Hematopoietic multipotent progenitor cell treated with erythropoietin and hydrocortisone succinate and interleukin-3 and kit ligand, for 8 days (in vitro differentiated cells): ENCODE results near the gene SOX11.

Experiments used
- DNase-seq: peaks from one replicate; pipeline ENCODE4 v3.0.0-alpha.2; 2015

SOX11 gene

DNA sequence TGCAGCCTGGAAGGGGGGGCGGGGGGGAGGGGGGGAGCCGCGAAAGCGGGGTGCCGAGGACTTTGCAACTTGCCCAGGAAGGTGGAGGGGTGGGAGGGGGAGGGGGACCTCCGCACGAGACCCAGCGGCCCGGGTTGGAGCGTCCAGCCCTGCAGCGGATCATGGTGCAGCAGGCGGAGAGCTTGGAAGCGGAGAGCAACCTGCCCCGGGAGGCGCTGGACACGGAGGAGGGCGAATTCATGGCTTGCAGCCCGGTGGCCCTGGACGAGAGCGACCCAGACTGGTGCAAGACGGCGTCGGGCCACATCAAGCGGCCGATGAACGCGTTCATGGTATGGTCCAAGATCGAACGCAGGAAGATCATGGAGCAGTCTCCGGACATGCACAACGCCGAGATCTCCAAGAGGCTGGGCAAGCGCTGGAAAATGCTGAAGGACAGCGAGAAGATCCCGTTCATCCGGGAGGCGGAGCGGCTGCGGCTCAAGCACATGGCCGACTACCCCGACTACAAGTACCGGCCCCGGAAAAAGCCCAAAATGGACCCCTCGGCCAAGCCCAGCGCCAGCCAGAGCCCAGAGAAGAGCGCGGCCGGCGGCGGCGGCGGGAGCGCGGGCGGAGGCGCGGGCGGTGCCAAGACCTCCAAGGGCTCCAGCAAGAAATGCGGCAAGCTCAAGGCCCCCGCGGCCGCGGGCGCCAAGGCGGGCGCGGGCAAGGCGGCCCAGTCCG is 540 bp downstream of the SOX11 start:
- no peak for DNase-seq

DNA sequence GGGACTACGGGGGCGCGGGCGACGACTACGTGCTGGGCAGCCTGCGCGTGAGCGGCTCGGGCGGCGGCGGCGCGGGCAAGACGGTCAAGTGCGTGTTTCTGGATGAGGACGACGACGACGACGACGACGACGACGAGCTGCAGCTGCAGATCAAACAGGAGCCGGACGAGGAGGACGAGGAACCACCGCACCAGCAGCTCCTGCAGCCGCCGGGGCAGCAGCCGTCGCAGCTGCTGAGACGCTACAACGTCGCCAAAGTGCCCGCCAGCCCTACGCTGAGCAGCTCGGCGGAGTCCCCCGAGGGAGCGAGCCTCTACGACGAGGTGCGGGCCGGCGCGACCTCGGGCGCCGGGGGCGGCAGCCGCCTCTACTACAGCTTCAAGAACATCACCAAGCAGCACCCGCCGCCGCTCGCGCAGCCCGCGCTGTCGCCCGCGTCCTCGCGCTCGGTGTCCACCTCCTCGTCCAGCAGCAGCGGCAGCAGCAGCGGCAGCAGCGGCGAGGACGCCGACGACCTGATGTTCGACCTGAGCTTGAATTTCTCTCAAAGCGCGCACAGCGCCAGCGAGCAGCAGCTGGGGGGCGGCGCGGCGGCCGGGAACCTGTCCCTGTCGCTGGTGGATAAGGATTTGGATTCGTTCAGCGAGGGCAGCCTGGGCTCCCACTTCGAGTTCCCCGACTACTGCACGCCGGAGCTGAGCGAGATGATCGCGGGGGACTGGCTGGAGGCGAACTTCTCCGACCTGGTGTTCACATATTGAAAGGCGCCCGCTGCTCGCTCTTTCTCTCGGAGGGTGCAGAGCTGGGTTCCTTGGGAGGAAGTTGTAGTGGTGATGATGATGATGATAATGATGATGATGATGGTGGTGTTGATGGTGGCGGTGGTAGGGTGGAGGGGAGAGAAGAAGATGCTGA is 1.4 kb downstream of the SOX11 start:
- no peak for DNase-seq

DNA sequence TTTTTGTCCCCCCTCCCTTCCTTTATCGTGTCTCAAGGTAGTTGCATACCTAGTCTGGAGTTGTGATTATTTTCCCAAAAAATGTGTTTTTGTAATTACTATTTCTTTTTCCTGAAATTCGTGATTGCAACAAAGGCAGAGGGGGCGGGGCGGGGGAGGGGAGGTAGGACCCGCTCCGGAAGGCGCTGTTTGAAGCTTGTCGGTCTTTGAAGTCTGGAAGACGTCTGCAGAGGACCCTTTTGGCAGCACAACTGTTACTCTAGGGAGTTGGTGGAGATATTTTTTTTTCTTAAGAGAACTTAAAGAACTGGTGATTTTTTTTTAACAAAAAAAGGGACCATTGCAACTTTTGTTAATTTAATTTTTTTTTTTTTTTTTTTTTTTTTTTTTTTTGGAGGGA is 2.1 kb downstream of the SOX11 start:
- DNase-seq = no peak

DNA sequence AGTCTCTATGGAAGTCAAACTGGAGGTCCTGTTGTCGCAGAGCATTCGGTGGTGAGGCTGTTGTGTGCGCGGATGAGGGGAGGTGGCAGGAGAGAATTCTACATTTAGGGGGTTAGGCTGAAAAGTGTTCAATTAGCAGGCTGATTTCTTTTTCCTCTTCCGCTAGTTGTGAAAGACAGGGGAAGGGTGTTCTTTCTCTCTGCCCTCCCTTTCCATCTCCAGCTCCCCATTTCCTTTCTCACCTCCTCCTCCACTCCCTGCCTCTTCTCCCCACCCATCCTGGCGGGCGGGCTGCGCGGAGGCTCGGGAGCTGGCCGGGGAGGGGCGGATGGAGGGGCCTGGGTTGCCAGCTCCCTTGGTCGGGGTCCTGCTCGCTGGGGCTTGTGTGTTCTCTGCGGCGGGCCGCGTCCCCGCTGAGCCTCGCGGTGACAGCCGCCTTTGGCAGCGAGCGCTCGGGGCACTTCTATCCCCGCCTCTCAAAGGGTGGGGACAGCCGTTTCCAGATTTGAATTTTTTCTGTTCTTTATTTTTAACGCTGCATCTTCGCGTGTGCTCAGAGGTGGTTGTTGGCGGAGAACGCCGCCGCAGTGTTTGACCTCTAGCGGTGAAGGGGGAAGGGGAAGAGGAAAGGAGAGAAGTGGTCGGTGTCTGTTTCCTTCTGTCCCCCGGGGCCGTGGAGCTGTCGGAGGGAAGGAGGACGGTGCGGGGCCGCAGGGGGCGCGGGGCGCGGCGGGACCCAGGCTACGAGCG is 3.6 kb downstream of the SOX11 start:
- DNase-seq = no peak

DNA sequence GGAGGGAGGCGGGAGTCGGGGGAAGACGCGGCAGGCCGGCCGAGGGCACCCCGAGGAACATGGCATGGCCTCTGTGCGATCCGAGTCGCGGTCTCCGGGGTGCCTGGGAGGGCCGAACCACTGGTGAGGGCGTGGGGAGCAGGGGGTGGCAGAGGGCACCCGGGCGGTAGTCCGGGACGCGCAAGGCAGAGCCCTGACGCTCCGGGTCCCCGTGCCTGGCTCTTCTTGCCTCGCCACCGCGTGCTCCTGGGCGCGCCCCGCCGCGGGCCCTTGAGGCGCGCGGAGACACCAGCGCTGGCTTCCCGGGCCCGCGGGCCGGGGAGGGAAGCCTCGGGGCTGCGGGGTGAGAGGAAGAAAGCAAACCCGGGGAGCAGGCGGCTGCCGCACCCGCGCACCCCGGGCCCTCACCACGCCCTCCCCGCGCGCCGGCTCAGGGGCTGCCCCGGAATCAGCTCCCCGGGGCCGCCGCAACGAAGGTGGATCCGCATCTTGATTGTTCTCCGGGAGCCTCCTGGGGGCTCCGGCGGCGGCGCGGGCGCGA is 4.3 kb downstream of the SOX11 start:
- no peak for DNase-seq

DNA sequence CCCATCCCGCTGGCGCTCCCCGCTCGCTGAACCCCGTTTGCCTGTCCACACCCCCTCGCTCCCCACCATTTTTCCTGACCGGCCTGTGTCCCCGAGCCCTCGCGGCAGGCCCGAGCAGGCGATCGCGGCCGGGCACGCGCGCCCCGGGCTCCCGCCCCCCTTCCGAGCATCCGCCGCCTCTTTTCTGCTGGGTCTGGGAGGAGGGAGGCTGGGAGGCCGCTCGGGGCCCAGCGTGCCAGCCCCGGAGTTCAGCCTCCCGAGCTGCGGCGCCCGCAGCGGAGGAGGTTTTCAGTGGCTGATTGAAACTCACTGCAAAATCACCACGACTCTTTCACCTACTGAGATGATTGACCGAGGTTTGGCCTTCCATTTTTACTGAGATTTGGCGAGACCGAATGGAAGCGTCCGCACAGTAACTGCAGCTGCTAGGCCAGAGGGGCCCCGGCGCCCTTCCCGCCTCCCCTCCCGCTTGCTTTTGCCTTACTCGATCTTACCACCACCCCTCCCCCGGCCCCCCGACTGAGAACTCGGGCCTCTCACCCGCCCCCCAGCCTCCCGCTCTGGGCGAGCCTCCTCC is 4.8 kb downstream of the SOX11 start:
- DNase-seq = no peak

DNA sequence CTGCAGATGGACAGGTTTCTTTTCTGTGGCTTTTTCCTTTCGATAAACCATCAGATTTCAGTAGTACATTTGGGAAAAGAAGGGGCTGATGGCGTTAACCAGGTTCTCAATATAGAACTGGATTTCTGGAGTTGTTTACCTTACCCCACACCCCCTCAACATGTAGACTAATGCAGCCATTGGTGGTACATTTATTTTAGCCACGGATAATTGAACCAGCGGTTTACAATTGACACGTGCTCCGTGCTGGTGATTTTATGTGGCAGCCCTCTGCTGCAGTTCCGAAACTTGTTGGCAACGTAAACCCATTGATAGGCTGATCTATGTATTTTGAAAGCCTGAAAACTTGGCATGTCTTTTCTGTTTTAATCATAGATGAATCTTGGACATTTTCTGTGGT is 5.4 kb downstream of the SOX11 start:
- DNase-seq = no peak

DNA sequence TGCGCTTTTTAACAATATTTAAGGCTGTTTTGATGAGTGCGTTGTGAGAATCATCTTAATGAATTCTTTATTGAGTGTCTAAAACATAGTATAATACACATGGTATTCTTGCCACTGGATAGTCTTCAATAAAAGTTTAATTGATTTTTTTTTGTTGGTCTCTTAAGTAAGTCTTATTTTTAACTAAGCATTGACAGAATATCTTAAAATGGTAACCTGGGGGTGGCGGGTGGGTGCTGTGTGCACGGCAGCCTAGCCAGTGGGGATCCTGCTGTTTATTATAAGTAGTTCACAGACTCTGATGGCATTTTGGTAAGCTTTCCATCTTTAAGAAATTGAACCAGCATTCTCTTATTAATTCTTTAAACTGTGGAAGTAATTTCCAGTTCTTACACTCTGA is 6.0 kb downstream of the SOX11 start:
- DNase-seq = no peak

DNA sequence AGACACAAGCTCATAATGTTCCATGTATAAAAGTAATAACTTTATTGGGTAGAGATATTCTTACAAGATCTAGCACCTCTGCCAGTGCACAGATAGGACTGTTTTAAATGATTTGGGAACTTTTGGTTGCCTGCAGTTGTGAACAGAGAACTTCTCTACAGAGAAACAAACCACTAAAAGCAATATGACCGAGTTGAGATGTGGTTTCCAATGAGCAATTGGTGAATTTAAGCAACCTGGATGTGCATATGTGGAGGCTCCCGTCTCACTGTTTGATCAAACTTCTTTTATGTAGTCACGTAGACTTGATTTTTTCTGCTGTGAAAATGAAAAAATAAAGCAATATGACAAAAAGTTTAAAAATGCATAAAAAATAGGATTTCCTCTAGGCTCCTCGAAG is 7.8 kb downstream of the SOX11 start:
- no peak for DNase-seq

DNA sequence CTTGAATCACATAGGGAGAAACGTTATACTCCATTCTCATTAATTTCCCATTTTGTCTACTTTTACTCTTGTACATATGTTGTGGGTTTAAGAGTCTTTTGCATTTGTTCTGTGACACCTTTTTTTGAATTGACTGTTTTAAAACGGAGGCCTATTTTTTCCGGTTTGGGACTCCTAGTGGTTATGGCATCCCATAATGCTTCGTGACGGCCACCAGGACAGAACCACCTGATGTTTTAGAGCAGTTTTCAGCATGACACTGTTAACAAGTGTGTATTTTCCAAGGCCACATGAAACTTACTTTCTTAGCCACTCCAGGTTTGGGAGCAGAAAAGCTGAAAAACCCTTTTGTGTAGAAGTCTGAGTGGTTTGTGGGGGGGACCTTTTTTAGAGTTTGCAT is 8.4 kb downstream of the SOX11 start:
- DNase-seq = no peak

DNA sequence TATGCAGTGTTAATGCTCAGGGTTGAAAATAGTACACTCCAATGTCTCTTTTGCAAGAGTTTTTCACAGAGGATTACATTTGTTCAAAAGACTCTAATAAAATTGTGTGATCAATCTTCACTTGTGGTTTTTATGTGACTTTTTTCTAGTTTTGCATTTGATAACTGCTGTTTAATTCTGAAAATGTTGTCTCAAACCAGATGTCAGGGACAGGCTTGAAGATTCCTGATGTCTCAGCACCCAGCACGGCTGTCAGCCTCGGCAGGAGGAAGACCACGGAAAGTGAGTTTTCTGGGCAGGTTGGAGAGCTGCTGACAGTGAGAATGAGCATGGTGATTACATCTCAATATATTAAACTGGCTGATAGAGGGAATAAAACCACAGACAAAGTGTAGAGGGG is 9.1 kb downstream of the SOX11 start:
- no peak for DNase-seq

DNA sequence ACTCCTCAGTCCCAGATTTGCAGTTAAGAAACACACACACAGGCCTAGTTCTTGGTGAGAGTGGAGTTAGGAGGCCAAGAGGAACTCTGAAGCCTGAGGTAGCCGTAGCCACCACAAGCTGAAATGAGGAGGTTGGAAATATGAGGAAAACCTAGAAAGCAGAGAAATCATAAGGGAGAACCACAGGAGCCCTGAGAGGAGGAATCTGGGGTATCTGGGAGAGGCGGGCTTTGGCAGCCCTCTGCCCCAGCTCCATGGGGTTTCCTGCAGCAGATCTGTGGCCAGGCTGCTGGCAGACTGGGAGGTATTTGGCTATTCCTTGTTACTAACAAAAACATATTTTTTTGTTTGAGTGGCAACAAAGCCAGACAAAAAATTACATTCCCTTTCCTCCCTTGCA is 11.0 kb downstream of the SOX11 start:
- DNase-seq = no peak

DNA sequence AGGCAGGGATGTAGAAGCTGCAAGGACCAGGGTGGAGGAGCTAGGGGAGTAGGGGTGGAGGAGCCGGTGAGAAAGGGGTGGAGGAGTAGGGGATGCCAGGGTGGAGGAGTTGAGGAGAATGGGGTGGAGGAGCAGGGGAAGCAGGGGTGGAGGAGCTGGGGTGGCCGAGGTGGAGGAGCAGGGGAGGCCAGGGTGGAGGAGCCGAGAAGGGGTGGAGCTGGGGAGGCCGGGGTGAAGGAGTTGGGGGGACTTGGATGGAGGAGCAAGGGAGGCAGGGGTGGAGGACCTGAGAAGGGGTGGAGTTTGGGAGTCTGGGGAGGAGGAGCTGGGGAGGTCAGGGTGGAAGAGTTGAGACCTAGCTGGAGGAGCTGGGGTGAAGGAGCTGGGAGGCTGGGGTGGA is 13.3 kb downstream of the SOX11 start:
- no peak for DNase-seq

DNA sequence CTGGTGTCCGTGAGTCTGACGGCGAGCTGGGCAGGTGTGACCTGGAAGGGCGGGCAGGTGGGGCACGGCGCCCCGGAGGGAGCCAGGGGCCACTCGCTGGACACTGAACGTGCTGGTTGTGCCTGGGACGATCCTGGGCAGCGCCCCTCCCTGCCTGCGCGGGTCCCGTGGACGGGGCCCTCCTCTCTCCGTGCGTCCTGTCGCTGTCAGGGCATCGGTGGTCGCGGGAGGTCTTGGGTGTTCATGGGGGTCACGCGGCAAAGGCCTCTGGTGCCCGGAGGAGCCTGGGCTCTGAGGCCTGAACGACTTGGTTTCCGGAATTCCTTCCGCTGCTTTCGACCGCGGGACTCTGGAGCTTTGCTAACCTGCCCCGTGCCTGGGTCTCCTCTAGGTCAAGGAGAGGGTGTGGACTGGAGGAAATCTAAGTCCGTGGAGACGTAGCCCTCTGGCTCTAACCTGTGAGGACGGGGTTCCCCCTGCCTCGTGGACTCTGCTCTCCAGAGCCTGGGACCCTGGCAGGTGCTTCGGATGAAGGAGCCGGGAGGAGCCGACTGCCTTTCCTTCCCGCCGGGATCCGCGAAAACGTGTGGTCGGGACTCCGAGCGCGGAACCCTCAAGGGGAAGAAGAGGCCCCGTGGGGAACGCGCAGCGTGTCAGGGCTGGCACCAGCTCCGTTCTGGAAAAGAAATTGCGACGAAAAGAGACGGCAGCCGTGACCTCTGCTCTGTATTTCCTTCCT is 14.7 kb downstream of the SOX11 start:
- DNase-seq = no peak

DNA sequence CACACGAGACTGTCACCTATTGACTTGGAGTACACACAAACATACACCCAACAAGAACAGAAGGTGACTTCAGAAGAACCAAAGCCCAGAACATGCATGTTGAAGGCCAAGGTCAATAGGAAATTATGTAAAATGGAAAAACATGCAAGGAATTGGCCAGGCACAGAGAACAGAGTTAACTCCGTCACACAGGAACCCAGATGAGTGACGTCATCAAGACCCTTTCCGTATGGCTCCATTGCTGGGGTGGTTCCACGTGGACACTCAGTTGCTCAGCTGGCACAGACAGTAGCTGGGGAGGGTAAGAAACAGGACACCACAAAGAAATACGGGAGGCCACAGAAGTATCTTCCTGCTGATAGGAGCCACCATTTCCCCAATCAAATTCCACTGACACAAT is 18.4 kb downstream of the SOX11 start:
- no peak for DNase-seq

DNA sequence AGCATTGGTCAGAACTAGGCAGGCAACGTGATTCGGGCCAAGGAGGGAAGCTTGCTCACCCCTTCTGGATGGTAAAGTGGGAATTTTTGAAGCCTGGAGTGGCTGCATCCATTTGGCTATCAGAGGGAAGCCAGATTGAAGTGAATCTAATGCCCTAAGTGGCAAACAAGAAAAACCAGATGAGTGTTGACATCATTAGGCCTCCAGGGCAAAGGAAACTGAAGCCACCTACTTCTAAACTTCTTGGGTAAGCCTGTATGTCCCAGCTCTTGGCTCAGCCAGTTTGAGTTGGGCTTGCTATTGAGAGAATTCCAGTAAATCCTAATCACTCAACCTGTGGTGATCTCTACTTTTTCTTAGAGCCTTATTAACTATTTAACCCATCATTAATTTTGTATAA is 20.9 kb downstream of the SOX11 start:
- no peak for DNase-seq

DNA sequence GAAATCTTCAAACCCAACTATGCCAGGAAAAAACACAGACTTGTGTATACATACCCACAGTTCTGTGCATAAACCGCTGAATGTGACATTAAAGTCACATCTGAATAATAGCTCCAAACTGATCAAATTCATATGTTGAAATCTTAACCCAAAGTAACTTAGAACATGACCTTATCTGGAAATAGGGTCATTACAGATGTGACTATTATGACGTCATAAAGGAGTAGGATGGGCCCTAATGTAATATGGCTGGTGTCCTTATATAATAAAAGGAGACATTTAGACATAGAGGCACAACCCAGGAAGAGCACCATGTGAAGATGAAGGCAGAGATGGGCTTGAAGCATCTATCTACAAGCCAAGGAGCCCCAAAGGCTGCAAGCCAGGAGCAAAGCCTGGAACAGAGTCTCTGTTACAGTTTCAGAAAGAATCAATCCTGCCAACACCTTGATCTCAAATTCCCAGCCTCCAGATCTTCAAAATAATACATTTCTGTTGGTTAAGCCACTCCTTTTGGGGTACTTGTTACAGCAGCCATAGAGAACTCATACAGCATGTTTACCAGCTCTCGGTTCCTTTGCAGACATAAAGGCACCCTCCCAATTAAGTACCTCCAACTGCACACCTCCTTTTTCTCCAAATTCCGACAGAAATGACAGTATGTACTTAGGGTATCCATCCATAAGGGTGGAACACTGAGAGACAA is 27.6 kb downstream of the SOX11 start:
- no peak for DNase-seq

DNA sequence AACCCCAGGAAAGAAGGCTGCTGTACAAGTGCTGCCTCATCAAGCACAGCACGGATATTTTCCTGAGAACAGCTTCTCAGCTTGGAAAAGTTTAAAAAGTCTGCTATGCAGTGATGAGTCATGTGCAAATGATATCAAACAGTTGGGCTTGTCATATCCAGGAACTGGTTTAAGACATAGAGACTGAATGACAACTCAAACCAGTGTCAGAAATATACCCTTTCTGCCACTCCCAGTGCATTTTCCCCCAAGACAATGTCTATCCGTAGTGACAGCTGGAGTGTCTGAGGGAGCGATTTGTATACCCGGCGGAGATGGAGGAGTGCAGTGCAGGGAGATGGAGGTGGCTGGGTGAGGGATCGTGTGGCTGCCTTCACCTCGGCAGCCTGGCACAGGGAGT is 28.2 kb downstream of the SOX11 start:
- no peak for DNase-seq

DNA sequence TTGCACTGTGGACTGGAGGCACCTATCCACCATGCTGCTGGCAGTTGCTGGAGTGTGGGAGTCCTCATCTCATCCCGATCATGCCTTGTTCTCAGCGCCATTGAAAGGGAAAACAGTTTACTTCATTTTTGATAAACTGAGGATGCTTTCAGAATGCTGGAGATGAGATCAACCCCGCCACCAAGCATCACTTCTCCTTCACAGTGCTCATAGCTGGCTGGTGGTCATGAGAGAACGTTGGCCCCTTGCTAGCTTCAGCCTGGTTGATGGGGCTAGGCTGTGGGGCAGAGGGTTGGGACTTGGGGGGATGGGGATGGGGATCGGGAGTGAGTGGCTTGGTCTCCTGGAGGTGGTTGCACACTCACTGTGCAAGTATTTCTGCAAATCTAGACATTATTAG is 30.1 kb downstream of the SOX11 start:
- no peak for DNase-seq

DNA sequence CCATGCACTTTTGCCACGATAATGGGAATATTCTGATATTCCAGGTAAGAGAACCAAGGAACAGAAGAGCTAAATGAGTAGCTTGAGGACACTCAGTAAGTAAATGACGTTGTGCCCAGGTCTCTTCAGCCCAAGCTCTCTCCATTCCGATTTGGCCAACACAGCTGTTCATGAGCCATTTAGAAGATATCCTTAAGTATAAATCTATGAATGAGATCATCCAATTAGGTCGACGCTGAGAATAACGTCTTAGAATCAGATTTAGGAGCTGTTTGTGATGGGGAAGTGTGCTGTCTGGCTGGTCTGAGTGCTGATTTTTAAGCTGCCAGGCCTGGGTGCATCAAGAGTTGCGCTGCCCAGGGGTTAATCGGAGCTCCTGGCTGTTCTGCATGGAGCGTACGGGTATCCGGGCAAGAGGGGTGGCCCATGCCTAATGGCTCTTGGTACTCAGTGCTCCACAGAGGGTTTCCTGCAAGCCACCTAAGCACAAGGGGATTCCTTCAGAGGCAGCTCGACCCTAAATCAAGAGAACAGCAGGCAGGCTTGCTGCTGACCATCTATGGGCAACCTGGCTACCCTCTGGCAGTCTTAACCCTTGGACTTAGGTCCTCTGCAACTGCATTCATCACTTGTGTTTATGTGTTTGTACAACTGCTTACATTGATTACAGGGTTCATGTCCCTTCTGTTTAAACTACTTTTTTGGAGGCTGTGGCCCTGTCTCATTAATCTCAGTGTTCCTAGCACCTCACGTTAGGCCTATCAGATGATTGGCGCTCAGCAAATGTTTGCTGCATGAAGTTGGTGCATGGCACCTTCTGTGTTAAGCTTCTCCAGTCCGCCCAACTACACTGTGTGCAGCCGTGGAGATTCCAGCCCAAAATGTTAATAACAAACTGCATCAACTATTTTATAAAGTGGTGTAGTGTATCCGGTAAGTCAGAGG is 31.9 kb downstream of the SOX11 start:
- no peak for DNase-seq

DNA sequence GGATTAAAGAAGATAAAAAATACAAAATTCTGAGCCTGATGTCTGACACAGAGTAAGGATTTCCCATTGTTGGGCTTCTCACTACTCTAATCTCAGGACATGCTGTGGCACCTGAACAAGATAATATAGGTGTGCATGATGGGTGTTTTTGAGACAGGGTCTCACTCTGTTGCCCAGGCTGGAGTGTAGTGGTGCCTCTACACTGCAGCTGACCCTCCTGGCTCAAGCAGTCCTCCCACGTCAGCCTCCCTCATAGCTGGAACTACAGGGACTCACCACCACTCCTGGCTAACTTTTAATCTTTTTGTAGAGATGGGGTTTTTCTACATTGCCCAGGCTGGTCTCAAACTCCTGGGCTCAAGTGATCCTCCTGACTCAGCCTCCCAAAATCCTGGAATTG is 32.9 kb downstream of the SOX11 start:
- DNase-seq = no peak
